HEK293 (cell line): ENCODE measurements around the gene FAF2.
A peak's percentile ranks its signal among the peaks of the same experiment; 100 is the strongest.

Experiments used
- CTCF ChIA-PET: fragments of 350-600 bp; formaldehyde crosslinking; extraction: SDS; loops from one replicate; lab custom pipeline; 2021; ENCODE audit warnings: antibody characterized with exemption; lab: Yijun Ruan, JAX
- POLR2A ChIA-PET: fragments of 300-600 bp; formaldehyde crosslinking; extraction: SDS; loops from one replicate; lab custom pipeline; 2020; ENCODE audit warnings: antibody characterized with exemption, inconsistent platforms; lab: Yijun Ruan, JAX
- H3K27ac ChIP-seq: fragments of 200-500 bp; sonication (Bioruptor generic); 2 replicates; pipeline ENCODE4 v1.5.1; 2014; ENCODE audit warnings: low read depth, low read length, control low read depth, inconsistent platforms; ENCODE audit errors: extremely low read depth
- H3K36me3 ChIP-seq, 2 experiments: fragments of 200-500 bp in 1 of 2; sonication (Bioruptor generic) in 1 of 2; 1 replicate in 1 of 2; 2 replicates in 1 of 2; pipeline ENCODE4 v1.5.1; 2014 to 2017; ENCODE audit warnings: inconsistent platforms in 2 of 2, low read length in 2 of 2; ENCODE audit not compliant: control insufficient read depth in 2 of 2, insufficient read depth in 1 of 2
- H3K4me1 ChIP-seq: fragments of 200-500 bp; sonication (Bioruptor generic); 2 replicates; pipeline ENCODE4 v1.5.1; 2014; ENCODE audit warnings: mild to moderate bottlenecking, low read length, inconsistent platforms; ENCODE audit not compliant: control insufficient read depth, insufficient read depth
- H3K4me3 ChIP-seq: 2 replicates; pipeline ENCODE4 v1.5.1; 2011; ENCODE audit warnings: low read depth, mild to moderate bottlenecking, control low read depth, low read length, moderate library complexity
- H3K9me3 ChIP-seq: fragments of 200-500 bp; sonication (Bioruptor generic); 2 replicates; pipeline ENCODE4 v1.5.1; 2014; ENCODE audit warnings: low read depth, low read length, inconsistent platforms; ENCODE audit not compliant: control insufficient read depth, insufficient read depth
- HIC1 ChIP-seq: fragments of 450-650 bp; formaldehyde crosslinking; IDR thresholded peaks from 2 replicates; pipeline ENCODE4 v1.5.1; 2016; ENCODE audit warnings: missing biosample characterization, missing genetic modification characterization
- IKZF3 ChIP-seq: fragments of 450-650 bp; IDR thresholded peaks from 2 replicates; pipeline ENCODE4 v1.5.0; 2018; ENCODE audit warnings: missing biosample characterization, mild to moderate bottlenecking, missing genetic modification characterization, moderate library complexity
- MEIS1 ChIP-seq: sonication (generic); formaldehyde crosslinking; IDR thresholded peaks from 2 replicates; pipeline ENCODE4 v1.8.1; 2022; ENCODE audit warnings: missing genetic modification reagents, mild to moderate bottlenecking, borderline replicate concordance
- WT1 ChIP-seq: fragments of 450-650 bp; formaldehyde crosslinking; IDR thresholded peaks from 2 replicates; pipeline ENCODE4 v1.5.1; 2016; ENCODE audit warnings: missing biosample characterization, missing genetic modification characterization
- YY1 ChIP-seq: fragments of 450-650 bp; formaldehyde crosslinking; IDR thresholded peaks from 2 replicates; pipeline ENCODE4 v1.5.1; 2018; ENCODE audit warnings: missing biosample characterization, missing genetic modification characterization
- ZBTB11 ChIP-seq: fragments of 450-650 bp; formaldehyde crosslinking; conservative IDR thresholded peaks from 2 replicates; pipeline ENCODE4 v1.5.1; 2016; ENCODE audit warnings: low read depth, missing biosample characterization, missing genetic modification characterization
- ZFHX2 ChIP-seq: fragments of 450-650 bp; formaldehyde crosslinking; conservative IDR thresholded peaks from 2 replicates; pipeline ENCODE4 v1.5.1; 2016; ENCODE audit warnings: missing biosample characterization, missing genetic modification characterization
- ZNF112 ChIP-seq: fragments of 450-650 bp; formaldehyde crosslinking; IDR thresholded peaks from 2 replicates; pipeline ENCODE4 v1.5.0; 2017; ENCODE audit warnings: missing biosample characterization, missing genetic modification characterization
- ZNF132 ChIP-seq: fragments of 450-650 bp; formaldehyde crosslinking; IDR thresholded peaks from 2 replicates; pipeline ENCODE4 v1.5.1; 2017; ENCODE audit warnings: missing biosample characterization, missing genetic modification characterization, borderline replicate concordance
- ZNF214 ChIP-seq: fragments of 450-650 bp; formaldehyde crosslinking; IDR thresholded peaks from 2 replicates; pipeline ENCODE4 v1.5.1; 2017; ENCODE audit warnings: missing biosample characterization, mild to moderate bottlenecking, missing genetic modification characterization, borderline replicate concordance
- ZNF266 ChIP-seq: fragments of 450-650 bp; formaldehyde crosslinking; IDR thresholded peaks from 2 replicates; pipeline ENCODE4 v1.5.1; 2016; ENCODE audit warnings: missing biosample characterization, missing genetic modification characterization, low read depth
- ZNF302 ChIP-seq: fragments of 450-650 bp; formaldehyde crosslinking; IDR thresholded peaks from 2 replicates; pipeline ENCODE4 v1.5.1; 2016; ENCODE audit warnings: missing biosample characterization, missing genetic modification characterization, low read depth
- ZNF354C ChIP-seq: fragments of 450-650 bp; formaldehyde crosslinking; IDR thresholded peaks from 2 replicates; pipeline ENCODE4 v1.5.1; 2016; ENCODE audit warnings: missing biosample characterization, missing genetic modification characterization, low read depth, borderline replicate concordance
- ZNF391 ChIP-seq: fragments of 450-650 bp; formaldehyde crosslinking; IDR thresholded peaks from 2 replicates; pipeline ENCODE4 v1.5.1; 2016; ENCODE audit warnings: low read depth, missing biosample characterization, missing genetic modification characterization, borderline replicate concordance
- ZNF501 ChIP-seq: fragments of 450-650 bp; formaldehyde crosslinking; IDR thresholded peaks from 2 replicates; pipeline ENCODE4 v1.5.1; 2016; ENCODE audit warnings: missing biosample characterization, missing genetic modification characterization
- ZNF529 ChIP-seq: fragments of 450-650 bp; formaldehyde crosslinking; IDR thresholded peaks from 2 replicates; pipeline ENCODE4 v1.5.1; 2017; ENCODE audit warnings: missing genetic modification characterization, missing biosample characterization; ENCODE audit not compliant: insufficient replicate concordance
- ZNF560 ChIP-seq: fragments of 450-650 bp; formaldehyde crosslinking; IDR thresholded peaks from 2 replicates; pipeline ENCODE4 v1.5.1; 2017; ENCODE audit warnings: missing biosample characterization, missing genetic modification characterization, borderline replicate concordance
- ZNF645 ChIP-seq: fragments of 450-650 bp; formaldehyde crosslinking; IDR thresholded peaks from 2 replicates; pipeline ENCODE4; 2016; ENCODE audit warnings: missing biosample characterization, missing genetic modification characterization
- ZNF658 ChIP-seq: fragments of 450-650 bp; formaldehyde crosslinking; IDR thresholded peaks from 2 replicates; pipeline ENCODE4; 2016; ENCODE audit warnings: missing biosample characterization, missing genetic modification characterization
- ZNF792 ChIP-seq: fragments of 450-650 bp; formaldehyde crosslinking; IDR thresholded peaks from 2 replicates; pipeline ENCODE4 v1.5.1; 2016; ENCODE audit warnings: missing biosample characterization, missing genetic modification characterization
- ZSCAN16 ChIP-seq: fragments of 450-650 bp; formaldehyde crosslinking; IDR thresholded peaks from 2 replicates; pipeline ENCODE4 v1.5.1; 2016; ENCODE audit warnings: missing biosample characterization, missing genetic modification characterization

FAF2 gene

GRCh38 chr5:176527246-176528222 lies 79.3 kb downstream of the FAF2 start:
- POLR2A ChIA-PET: no interaction called here
- H3K36me3 ChIP-seq: peaks cover 0 to 41% of the 10 kb centered on the region in 2 experiments; a peak in 2 of 3 replicates
- H3K4me3 ChIP-seq: no peak overlapping the region
- no peaks in the 10 kb centered on the region for H3K4me1 ChIP-seq
- no peak overlapping the region for H3K27ac ChIP-seq
- CTCF ChIA-PET: no interaction called here
- TF ChIP-seq ZNF501 (tag by site-specific recombination) (no peak), ZFHX2 (tag by site-specific recombination) (0 out of 2 replicates have a peak, but pooled peaks have one; percentile 9)
- no peaks in the 10 kb centered on the region for H3K9me3 ChIP-seq

- CTCF ChIA-PET: no interaction called here
- POLR2A ChIA-PET: no interaction called here
- peaks cover 0 to 41% of the 10 kb centered on the region in 2 experiments; a peak in 2 of 3 replicates for H3K36me3 ChIP-seq
Measured at GRCh38 chr5:176528301-176528700, 80.1 kb downstream of the FAF2 start.

GRCh38 chr5:176528761-176529115 lies 80.6 kb downstream of the FAF2 start:
- H3K27ac ChIP-seq: no peak overlapping the region

More at GRCh38 chr5:176528301-176528700, 80.1 kb downstream of the FAF2 start:
- Histone ChIP-seq H3K4me1 (0 out of 2 replicates have a peak, but pooled peaks cover under 1% of the 10 kb centered on the region), H3K9me3 (no peaks in the 10 kb centered on the region), H3K27ac (no peak overlapping the region), H3K4me3 (no peak overlapping the region)
- TF ChIP-seq ZNF560 (tag by site-specific recombination) (no peak), ZNF645 (tag by site-specific recombination) (no peak), ZNF112 (tag by site-specific recombination) (no peak), ZNF266 (no peak), HIC1 (tag by site-specific recombination) (0 out of 2 replicates have a peak, but pooled peaks have one; percentile 32), ZNF391 (tag by site-specific recombination) (no peak)

GRCh38 chr5:176529116-176529740 lies 81.0 kb downstream of the FAF2 start:
- ChIA-PET POLR2A (no interaction called here), CTCF (no interaction called here)
- Histone ChIP-seq H3K4me1 (0 out of 2 replicates have a peak, but pooled peaks cover 6% of the 10 kb centered on the region), H3K4me3 (no peak overlapping the region), H3K9me3 (no peaks in the 10 kb centered on the region), H3K27ac (no peak overlapping the region), H3K36me3 (peaks cover 0 to 43% of the 10 kb centered on the region in 2 experiments; a peak in 2 of 3 replicates)
- TF ChIP-seq ZNF132 (tag by site-specific recombination): no peak
- no peak for TF ChIP-seq ZBTB11 (tag by site-specific recombination)
- no peak for TF ChIP-seq ZNF302 (tag by site-specific recombination)
- TF ChIP-seq ZNF792 (tag by site-specific recombination): no peak
- no peak for TF ChIP-seq ZNF354C (tag by site-specific recombination)
- TF ChIP-seq ZNF214: no peak
- no peak for TF ChIP-seq WT1 (tag by site-specific recombination)
- TF ChIP-seq ZNF658 (tag by site-specific recombination): no peak

More at GRCh38 chr5:176528761-176529115, 80.6 kb downstream of the FAF2 start:
- TF ChIP-seq IKZF3 (tag by site-specific recombination) (no peak), YY1 (tag by site-specific recombination) (no peak), MEIS1 (CRISPR knock-in tag) (no peak), ZNF529 (tag by site-specific recombination) (no peak), ZSCAN16 (tag by site-specific recombination) (no peak)
- ChIA-PET POLR2A (no interaction called here), CTCF (no interaction called here)
- 0 out of 2 replicates have a peak, but pooled peaks cover 5% of the 10 kb centered on the region for H3K4me1 ChIP-seq
- no peaks in the 10 kb centered on the region for H3K9me3 ChIP-seq
- H3K36me3 ChIP-seq: peaks cover 0 to 41% of the 10 kb centered on the region in 2 experiments; a peak in 2 of 3 replicates
- no peak overlapping the region for H3K4me3 ChIP-seq
